GM12874 (cell line): Measurements from ENCODE around the gene SF3B2.

Experiments
- TF ChIP-seq, protein P1 (sequence below): IDR thresholded peaks from 2 replicates; pipeline ENCODE4 v1.5.1; 2011; ENCODE audit warnings: low read depth, mild to moderate bottlenecking, control low read depth, low read length, moderate library complexity; ENCODE audit not compliant: insufficient read depth

Gene SF3B2

GRCh38 chr11:66082946-66083698, 31.0 kb downstream of the SF3B2 start:
- TF ChIP-seq, protein P1, sequence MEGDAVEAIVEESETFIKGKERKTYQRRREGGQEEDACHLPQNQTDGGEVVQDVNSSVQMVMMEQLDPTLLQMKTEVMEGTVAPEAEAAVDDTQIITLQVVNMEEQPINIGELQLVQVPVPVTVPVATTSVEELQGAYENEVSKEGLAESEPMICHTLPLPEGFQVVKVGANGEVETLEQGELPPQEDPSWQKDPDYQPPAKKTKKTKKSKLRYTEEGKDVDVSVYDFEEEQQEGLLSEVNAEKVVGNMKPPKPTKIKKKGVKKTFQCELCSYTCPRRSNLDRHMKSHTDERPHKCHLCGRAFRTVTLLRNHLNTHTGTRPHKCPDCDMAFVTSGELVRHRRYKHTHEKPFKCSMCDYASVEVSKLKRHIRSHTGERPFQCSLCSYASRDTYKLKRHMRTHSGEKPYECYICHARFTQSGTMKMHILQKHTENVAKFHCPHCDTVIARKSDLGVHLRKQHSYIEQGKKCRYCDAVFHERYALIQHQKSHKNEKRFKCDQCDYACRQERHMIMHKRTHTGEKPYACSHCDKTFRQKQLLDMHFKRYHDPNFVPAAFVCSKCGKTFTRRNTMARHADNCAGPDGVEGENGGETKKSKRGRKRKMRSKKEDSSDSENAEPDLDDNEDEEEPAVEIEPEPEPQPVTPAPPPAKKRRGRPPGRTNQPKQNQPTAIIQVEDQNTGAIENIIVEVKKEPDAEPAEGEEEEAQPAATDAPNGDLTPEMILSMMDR, result no peak

GRCh38 chr11:66083767-66084166, 31.6 kb downstream of the SF3B2 start:
- TF ChIP-seq, protein P1, result no peak

DNA sequence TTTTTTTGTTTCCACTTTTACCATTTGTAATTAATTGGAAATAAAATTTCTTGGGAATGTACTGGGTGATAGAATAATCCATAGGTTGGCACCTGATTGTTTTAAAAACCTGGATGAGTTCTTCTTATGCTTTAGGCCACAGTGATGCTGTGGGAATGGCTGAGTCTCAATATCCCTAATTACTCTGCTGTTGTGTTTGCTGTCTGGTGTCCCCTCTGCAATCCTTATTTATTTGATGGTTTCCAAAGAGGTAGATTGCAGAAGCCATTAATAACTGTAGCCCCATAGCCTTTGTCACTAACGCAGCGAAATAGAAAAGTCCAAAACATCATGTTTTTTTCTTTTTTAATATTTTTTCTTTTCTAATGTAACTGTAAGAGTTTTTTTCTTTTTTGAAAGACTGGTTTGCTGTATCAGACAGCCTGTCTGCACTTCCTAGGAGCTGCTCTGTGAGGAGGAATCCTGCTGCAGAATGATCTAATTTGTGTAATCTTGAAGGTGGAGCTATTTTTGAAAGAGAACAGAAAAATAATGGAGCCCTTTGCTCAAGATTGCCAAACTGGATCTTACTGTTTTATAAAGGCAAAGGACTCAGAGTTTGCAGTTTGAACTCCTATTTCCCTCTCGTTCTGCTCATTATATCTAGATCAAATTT, 32.8 kb downstream of the SF3B2 start:
- TF ChIP-seq, protein P1, result no peak

GRCh38 chr11:66087148-66087908, 35.2 kb downstream of the SF3B2 start:
- TF ChIP-seq, protein P1, result no peak

- TF ChIP-seq, protein P1, result no peak
These were observed 36.9 kb downstream of the SF3B2 start for GRCh38 chr11:66089067-66089466.

DNA sequence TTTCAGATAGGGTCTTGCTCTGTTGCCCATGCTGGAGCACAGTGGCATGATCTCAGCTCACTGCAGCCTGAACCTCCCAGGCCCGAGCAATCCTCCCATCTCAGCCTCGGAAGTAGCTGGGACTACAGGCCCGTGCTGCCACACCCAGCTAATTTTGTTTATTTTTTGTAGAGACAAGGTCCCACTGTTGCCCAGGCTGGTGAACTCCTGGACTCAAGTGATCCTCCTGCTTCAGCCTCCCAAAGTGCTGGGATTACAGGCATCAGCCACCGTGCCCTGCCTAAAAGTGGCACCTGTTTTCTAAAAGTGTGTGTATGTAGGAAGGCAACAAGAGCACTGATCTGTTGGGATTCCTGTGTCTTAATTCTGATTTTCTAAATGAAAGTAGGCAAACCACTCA, 38.1 kb downstream of the SF3B2 start:
- TF ChIP-seq, protein P1, result no peak

- TF ChIP-seq, protein P1, result no peak
These were observed 48.3 kb downstream of the SF3B2 start for GRCh38 chr11:66100272-66101065.
